ENCODE measurements around the gene GUCY2C.

The GUCY2C gene

DNA sequence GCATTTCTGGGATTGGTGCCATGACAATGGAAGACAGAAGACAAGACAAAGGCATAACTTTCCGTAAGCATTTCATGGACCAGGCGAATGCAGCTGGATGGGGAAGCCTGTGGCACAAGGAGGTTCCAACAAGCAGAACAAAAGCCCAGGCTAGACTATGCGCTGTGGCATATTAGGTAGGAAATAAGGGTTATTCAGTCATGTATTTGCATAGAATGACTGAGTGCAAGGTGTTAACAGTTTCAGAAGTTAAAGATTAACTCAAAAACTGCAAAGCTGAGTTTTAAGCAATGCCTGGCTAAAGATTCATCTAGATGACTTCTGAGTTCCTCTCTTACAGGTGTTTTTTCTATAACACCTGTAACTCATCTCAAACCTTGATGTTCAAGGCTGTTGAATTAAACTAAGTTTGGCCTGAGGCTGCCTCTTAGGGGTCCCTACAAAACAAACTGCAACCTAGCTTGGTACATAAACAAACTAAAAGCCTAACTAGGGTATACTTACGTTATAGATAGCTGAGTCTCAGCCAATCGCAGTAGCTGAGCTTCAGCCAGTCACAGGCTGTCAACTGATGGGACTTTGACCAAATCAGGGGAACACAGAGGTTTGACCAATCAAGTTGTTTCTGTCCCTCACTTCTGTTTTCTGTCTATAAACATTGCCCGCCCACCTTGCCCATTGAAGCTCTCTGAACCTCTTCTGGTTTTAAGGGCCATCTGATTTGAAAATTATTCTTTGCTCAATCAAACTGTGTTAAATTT, 76.5 kb downstream of the GUCY2C start:
- no peak for DNase-seq (ENCODE audit: low read depth)

DNA sequence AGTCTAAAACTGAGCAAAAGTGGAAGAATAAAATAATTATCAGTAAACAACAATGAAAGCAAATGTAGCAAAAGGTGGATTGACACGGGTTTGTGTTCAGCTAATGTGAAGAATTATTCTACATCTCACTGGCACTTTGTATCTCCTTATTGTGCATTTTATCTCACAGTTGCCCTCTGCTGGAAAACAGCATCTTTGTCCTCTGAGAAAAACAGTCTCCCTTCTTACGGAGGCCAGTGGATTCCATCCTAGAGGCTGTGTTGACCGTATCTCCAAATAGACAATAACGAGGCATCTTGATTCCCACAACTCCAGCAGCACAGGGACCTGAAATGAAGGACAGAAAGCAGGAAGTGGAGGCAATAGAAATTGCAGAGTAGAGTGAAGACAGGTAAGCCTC, 77.4 kb downstream of the GUCY2C start:
- DNase-seq (ENCODE audit: low read depth), result no peak

DNA sequence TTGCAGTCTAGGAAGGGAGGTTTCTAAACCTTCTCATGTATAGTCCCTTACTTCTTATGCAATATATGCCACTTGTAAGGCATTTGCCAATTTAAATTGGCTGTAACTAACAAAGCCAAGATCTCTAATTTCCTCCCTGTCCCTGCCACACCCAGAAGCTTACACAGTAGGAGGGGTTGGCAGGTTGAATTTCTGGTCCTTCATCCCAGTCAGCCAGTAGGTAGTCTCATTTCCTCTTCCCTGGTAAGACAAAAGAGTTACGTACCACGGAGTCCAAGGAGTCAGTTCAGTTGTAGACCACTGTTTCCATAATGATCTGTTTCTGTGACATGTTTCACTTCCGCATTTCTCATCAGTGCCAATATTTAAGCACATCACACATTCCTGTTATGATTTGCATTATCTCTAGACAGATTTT, 81.7 kb downstream of the GUCY2C start:
- DNase-seq (ENCODE audit: low read depth), result no peak

DNA sequence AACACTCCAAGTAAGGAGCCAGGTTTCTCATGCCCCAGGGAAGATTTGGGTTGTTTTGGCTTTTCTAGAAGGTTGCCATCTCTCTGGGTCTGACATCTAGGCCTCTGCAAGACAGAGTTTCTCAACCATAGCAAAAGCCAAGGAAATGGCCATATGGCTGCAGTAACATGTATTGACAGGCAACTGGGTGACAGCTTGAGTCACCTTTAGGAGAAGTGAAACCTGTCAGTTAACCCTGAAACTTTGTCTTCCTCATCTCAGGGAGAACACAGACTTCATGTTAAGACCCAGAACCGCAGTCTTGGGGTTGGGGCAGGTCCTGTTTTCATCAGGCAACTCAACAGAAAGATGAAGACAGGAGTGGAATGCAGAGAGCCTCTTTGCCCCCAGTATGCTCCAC, 82.7 kb downstream of the GUCY2C start:
- DNase-seq (ENCODE audit: low read depth), result no peak

DNA sequence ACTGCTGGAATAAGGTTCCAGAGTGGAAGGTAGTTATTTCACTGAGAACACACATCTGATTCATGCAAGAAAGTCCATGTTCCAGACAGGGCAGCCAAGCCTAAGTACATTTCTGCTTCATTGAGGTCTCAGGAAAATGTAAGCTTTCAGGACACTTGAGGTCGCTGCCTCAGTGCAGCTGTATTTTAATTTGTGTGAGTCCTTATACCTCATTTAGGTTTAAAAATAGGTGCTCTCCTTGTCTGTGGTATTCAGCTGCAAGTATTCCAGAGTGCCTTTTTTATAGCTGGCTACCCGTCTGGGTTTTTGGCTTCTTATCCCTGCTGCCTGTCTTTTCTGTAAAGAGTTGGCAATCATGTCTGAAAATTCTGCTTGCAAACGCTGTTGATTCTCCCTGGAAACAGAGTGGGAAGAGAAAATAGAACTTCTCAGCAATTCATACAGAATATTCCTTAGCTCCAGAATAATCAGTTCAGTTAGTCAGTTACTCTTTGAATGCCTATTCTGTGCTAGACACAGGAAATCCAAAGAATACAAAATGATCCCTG, 83.4 kb downstream of the GUCY2C start:
- DNase-seq (ENCODE audit: low read depth), result no peak

DNA sequence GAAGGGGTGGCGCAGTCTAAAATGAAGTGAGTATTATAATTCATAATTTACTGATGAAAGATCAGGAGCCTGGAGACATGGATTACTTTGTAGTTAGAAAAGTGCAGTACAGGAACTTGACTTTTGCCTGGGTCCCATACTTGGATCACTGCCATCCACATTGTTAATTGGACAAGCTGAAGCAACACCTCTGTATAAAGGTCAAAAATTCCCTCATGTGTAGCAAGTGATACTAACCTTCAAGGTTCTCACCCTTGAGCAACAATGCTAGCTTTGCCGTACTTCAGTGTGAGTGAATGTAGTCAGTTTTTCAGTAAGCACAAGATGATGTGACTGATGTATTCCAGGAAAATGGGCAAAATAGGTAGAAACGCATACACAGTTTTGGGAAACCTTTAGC, 84.1 kb downstream of the GUCY2C start:
- DNase-seq (ENCODE audit: low read depth), result no peak

DNA sequence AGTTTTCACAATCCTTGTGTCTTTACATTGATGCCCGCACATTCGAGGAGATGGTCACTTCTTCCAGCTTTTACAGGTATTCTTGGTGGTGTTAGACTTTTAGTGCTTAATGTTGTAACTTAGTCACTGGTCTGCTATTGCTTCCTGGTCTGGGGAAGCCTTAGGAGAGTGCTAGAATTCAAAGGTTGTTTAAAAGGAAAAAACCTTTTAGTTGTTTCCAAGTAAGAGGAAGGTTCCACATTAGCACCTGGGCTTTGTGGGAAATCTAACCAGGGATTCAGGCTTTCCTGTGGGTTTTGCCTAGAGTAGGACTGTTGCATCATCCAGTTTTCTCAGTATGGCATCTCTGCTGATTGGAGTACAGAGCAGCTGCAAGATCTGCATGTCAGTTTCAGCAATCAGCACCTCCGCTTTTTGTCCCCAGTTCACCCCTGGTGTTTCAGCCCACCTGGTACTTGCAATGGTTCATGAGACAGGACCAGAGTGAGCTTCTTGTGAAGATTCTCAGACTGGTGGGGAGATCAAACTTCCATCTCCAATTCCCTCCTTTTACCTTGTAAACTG, 84.7 kb downstream of the GUCY2C start:
- DNase-seq (ENCODE audit: low read depth), result no peak

DNA sequence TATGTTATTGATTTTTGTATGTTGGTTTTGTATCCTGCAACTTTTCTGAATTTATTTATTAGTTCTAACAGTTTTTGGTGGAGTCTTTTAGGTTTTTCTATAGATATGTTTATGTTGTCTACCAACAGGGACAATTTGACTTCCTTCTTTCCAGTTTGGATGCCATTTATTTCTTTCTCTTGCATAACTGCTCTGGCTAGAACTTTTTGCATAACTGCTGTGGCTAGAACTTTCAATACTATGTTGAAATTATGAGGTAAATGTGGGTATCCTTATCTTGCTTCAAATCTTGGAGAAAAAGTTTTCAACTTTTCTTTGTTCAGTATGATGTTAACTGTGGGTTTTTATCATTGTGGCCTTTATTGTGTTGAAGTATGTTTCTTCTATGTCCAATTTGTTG, 88.8 kb downstream of the GUCY2C start:
- DNase-seq (ENCODE audit: low read depth), result no peak

DNA sequence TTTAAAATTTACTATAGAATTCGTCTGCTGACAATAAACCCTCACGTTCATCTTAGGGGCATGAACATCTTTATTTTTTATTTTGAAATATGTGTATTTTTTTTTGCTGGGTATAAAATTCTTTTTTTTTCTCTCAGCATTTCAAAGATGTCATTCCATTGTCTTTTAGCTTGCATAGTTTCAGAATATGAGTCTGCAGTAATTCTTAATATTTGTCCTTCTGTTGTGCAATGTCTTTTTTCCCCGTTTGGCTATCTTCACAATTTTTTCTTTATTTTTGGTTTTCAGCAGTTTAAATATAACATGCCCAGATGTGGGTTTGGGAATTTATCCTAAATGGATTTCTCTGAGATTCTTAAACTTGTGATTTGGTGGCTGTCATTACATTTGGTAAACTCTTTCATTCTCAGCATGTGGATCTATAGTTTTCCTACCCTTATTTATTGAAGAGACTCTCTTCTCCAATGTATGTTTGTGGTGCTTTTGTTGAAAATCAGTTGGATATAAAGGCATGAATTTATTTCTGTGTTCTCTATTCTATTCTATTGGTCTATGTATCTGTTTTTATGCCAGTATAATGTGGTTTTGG, 90.9 kb downstream of the GUCY2C start:
- no peak for DNase-seq (ENCODE audit: low read depth)

DNA sequence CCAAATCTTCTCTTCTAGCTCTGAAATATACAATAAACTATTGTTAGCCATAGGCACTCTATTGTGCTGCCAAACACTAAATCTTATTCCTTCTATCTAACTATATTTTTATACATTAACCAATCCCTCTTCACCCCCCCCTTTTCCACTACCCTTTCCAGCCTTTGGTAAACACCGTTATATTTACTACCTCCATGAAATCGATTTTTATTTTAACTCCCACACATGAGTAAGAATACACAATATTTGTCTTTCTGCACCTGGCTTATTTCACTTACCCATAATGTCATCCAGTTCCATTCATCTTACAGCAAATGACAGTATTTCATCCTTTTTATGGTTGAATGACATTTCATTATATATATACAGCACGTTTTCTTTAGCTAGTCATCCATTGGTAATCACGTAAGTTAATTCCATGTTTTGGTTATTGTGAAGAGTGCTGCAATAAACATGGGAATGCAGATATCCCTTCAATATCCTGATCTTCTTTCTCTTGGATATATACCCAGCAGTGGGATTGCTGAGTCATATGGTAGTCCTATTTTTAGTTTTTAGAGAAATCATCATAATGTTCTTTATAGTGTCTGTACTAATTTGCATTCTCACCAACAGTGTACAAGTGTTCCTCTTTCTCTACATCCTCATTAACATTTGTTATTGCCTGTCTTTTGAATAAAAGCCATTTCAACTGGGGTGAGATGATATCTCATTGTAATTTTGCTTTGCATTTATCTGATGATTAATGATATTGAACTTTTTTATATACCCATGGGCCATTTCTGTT, 94.5 kb downstream of the GUCY2C start:
- DNase-seq (ENCODE audit: low read depth), result no peak

DNA sequence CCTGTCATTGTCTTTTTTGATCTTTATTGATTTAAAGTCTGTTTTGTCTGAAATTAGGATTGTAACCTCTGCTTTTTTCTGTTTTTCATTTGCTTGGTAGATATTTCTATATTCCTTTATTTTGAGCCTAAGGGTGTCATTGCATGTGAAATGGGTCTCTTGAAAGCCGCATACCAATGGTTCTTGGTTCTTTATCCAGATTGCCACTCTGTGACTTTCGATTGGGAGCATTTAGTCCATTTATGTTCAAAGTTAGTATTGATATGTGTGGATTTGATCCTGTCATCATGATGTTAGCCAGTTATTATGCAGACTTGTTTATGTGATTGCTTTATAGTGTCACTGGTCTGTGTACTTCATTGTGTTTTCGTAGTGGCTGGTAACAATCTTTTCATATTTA, 98.9 kb downstream of the GUCY2C start:
- no peak for DNase-seq (ENCODE audit: low read depth)

DNA sequence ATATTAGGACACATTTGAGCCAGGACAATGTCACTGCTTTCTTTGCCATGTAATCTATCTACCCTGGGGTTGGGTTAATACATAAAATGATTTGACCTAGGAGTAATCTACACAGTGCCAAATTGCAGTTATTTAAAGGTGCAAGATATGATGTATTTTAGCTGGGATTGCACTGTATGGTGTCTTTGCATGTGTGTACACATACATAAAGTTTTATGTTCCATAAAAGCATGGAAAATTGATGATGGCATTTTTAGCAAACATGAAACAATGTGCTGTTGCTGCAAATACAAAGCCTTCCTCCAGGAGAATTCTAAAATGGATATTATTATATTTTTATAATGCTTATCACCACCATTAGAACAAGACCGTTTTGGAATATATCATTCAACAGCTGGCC, 104.7 kb downstream of the GUCY2C start:
- no peak for DNase-seq (ENCODE audit: low read depth)

DNA sequence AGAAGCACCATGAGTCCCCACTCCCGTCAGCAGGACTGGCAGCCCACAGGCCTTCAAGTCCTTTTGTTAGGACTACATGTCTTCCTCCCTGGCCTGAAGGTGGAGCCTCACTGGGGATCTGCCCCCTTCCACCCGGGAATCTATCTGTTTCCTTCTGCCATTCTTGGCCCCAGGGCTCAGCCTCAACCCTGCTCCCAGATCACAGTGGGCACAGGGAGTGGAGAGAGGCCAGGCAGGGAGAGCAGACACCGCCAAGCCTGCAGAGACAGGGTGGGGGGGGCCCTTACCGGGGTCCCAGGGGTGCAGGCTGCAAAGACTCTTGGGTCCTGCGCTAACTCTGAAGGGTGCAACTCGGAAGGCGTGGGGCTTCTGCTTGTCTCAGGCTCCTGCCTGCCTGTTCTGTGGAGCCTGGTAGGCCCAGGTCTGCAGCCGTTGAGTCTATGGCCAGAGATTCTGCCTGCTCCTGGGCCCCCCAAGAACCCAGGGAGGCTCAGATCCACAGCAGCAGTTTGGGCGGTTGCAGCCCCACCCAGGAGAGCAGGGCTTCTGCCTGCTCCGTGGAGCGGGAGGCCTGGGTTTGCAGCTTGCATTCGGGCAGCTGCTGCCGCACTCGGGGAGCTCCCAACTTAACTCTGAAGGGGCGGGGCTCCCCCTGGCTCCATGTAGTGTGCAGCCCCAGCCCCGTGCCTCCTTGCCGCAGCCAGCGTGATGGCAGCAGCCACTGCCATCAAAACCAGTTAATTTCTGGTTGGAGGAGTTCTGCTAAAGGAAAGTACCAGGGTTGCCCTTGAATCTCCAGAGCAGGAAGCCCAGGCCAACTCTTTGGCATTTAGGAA, 107.0 kb downstream of the GUCY2C start:
- no peak for DNase-seq (ENCODE audit: low read depth)

DNA sequence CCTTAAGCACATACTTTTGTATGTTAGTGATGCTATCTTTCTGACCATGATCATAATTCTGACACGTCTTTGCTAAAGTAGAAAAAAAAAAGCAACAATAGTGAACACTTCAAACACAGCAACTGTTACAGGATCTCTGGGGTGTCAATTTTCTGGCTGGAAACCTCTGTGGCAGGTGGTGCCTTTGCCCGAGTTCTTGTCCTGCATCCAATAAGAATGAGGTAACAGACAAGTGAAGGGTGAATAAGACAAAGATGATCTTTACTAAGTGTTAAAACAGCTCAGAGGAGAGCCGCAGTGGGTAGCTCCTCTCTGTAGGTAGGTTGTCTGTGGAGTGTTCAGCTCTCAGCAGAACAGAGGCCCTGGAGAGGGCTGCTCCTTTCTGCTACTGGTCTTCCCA, 107.8 kb downstream of the GUCY2C start:
- DNase-seq (ENCODE audit: low read depth), result no peak

DNA sequence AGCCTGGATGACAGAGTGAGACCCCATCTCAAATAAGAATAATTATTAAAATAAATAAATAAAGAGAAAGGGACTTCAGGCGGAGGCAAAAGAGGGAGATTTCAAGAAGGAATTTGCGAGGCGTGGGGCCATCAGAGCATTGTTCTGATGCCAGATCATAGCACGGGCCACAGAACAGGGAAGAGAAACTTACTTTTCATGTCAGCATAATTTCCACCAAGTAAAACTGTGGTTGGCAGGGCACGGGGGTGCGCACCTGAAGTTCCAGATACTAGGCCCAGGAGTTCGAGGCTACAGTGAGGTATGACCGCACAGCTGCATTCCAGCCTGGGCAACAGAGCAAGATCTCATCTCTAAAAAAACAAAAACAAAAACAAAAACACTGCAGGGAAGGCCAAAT, 117.8 kb downstream of the GUCY2C start:
- no peak for DNase-seq (ENCODE audit: low read depth)

DNA sequence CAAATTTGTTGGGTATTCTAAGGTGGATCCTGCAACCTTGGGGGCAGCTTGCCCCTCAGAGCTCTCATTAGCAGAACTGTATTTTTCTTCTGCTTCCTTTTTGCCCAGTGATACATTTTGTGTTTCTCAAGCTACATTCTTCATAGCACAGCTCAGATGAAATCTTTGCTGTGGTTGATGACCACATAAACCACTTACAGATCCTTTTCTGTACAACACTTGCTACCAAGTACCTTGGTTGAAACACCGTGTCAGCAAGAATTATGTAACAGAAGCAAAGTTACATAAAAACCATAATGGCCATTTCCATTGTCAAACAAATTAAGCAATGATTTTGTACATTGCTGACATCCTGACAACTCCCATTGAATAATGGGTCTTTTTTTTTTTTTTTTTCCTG, 119.1 kb downstream of the GUCY2C start:
- no peak for DNase-seq (ENCODE audit: low read depth)

DNA sequence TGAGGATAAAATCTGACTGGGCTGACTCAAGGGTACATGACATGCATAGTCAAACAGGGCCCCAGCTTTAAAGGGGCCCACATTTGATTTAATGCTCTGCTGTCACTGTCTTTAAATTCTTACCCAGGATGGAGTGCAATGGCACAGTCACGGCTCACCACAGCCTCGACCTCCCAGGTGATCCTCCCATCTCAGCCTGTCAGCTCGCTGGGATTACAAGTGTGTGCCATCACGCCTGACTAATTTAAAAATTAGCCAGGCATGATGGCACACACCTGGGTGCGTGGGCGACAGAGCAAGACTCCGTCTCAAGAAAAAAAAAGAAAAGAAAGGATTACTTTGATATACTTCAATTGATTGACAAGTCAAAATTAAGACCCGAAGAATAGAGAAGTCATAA, 119.5 kb downstream of the GUCY2C start:
- DNase-seq (ENCODE audit: low read depth), result no peak

DNA sequence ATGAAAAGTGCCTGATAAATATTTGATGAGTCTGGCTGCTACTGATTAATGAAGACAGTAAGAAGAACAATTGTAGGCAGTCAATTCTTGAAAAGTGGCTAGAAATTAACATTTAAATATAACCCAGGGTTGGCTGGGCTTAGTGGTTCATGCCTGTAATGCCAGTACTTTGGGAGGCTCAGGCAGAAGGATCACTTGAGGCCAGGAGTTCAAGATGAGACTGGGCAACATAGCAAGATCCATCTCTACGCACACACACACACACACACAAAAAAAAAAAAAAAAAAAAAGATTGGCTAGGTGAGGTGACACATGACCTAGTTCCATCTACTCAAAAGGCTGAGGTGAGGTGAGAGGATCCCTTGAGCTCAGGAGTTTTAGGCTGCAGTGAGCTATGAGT, 120.8 kb downstream of the GUCY2C start:
- DNase-seq (ENCODE audit: low read depth), result no peak

DNA sequence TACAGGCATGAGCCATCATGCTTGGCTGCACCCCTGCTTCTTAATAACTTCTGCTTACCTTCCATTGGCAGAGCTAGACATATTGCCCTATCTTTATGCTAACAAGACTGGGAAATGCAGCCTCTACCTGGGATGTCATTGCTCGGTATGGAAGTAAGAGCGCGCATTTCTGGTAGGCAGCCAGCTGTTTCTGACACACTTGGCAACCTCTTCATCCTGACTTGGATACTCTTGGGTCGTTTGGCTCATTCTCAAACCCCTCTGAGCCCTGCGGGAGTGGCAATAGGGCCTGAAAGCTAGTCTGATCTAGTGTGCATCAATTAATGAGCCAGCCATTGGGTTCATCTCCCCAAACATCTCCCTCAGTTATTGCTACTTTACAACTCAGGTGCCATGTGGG, 123.3 kb downstream of the GUCY2C start:
- DNase-seq (ENCODE audit: low read depth), result no peak

DNA sequence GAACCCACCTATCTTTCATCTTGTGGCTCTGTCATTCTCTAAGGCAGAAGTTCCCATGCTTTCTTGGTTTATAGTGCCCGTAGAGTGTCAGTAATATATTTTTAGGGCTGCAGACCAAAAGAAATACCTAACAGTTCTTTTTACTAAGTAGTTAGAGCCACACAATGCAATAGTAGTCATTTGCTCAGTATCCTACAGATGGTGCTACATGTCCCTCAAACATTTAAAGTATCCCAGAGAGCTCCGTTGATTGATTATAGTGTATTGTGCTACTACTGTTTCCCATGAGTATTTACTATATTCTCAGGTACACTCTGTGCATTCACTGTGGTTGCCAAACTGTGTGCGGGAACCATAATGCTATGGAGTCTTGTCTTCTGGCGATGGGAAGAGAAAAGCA, 124.0 kb downstream of the GUCY2C start:
- DNase-seq (ENCODE audit: low read depth), result no peak

DNA sequence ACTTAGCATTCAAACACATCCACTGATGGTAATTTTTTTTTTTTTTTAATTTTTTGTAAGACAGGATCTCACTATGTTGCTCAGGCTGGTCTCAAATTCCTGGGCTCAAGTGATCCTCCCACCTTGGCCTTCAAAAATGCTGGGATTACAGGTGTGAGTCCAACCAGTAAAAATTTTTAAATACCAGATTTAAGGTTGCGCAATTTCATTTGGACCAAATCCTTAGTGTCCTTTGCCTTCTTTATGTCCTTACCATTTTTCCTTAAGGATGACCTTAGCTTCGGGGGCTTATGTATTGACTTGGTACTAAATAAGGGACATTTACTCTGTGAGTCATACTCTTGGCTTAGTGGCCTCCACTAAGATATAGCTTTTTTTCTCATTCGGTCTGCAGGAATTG, 124.6 kb downstream of the GUCY2C start:
- no peak for DNase-seq (ENCODE audit: low read depth)

DNA sequence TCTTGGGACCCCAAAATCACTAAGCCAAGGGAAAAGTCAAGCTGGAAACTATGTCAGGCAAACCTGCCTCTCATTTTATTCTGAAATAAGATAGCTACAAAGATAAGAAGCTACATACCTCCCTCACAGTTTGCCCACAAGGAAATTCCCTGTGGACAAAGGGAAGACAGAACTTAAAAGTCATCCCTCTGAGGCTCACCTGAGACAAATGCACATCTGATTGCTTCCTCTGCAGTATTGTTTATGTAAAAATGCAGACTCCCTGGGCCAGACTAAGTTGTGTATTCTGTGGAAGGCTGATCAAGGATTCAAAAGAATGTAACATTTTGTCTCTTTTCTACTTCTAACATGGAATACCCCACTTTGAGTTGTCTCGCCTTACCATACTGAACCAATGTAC, 126.2 kb downstream of the GUCY2C start:
- no peak for DNase-seq (ENCODE audit: low read depth)

All from stimulated activated CD8-positive, alpha-beta memory T cell treated with anti-CD3 and anti-CD28 coated beads, Interleukin-7, amount 100 ng/mL, for 24 hours (primary cell).